HEK293 (cell line): ENCODE results near the gene CYREN.

Source experiments
- CTCF ChIA-PET: fragments of 350-600 bp; formaldehyde crosslinking; extraction: SDS; loops from one replicate; lab custom pipeline; 2021; ENCODE audit warnings: antibody characterized with exemption; lab: Yijun Ruan, JAX
- POLR2A ChIA-PET: fragments of 300-600 bp; formaldehyde crosslinking; extraction: SDS; loops from one replicate; lab custom pipeline; 2020; ENCODE audit warnings: antibody characterized with exemption, inconsistent platforms; lab: Yijun Ruan, JAX
- H3K27ac ChIP-seq: fragments of 200-500 bp; sonication (Bioruptor generic); 2 replicates; pipeline ENCODE4 v1.5.1; 2014; ENCODE audit warnings: low read depth, low read length, control low read depth, inconsistent platforms; ENCODE audit errors: extremely low read depth
- H3K36me3 ChIP-seq, 2 experiments: fragments of 200-500 bp in 1 of 2; sonication (Bioruptor generic) in 1 of 2; 1 replicate in 1 of 2; 2 replicates in 1 of 2; pipeline ENCODE4 v1.5.1; 2014 to 2017; ENCODE audit warnings: inconsistent platforms in 2 of 2, low read length in 2 of 2; ENCODE audit not compliant: control insufficient read depth in 2 of 2, insufficient read depth in 1 of 2
- H3K4me1 ChIP-seq: fragments of 200-500 bp; sonication (Bioruptor generic); 2 replicates; pipeline ENCODE4 v1.5.1; 2014; ENCODE audit warnings: mild to moderate bottlenecking, low read length, inconsistent platforms; ENCODE audit not compliant: control insufficient read depth, insufficient read depth
- H3K4me3 ChIP-seq: 2 replicates; pipeline ENCODE4 v1.5.1; 2011; ENCODE audit warnings: low read depth, mild to moderate bottlenecking, control low read depth, low read length, moderate library complexity
- H3K9me3 ChIP-seq: fragments of 200-500 bp; sonication (Bioruptor generic); 2 replicates; pipeline ENCODE4 v1.5.1; 2014; ENCODE audit warnings: low read depth, low read length, inconsistent platforms; ENCODE audit not compliant: control insufficient read depth, insufficient read depth
- KLF7 ChIP-seq: fragments of 450-650 bp; formaldehyde crosslinking; IDR thresholded peaks from 2 replicates; pipeline ENCODE4 v1.5.1; 2016; ENCODE audit warnings: missing biosample characterization, missing genetic modification characterization, borderline replicate concordance
- ZNF37A ChIP-seq: fragments of 450-650 bp; IDR thresholded peaks from 2 replicates; pipeline ENCODE4 v1.5.1; 2018; ENCODE audit warnings: missing biosample characterization, missing genetic modification characterization
- ZNF48 ChIP-seq: fragments of 450-650 bp; formaldehyde crosslinking; IDR thresholded peaks from 2 replicates; pipeline ENCODE4 v1.5.1; 2016; ENCODE audit warnings: missing biosample characterization, missing genetic modification characterization

Gene CYREN

DNA sequence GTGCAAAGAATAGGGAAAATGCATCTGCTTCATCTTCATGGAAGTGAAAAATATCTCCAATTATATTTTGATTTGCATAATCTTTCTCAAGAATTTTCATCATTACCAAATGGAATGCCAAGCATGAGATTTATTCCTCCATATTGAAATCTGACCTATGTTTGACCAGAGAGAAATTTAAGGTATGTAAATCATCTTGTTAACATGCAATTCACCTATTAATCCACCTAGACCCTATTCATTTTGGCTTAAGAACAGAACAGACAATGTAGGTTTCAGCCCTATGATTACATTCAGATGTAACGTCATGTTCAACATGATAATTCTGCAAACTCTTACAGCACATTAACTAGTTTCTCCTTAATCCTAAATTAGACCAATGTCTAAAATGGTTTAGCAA is 53.4 kb downstream of the CYREN start:
- Histone ChIP-seq H3K4me1 (no peaks in the 10 kb centered on the region), H3K36me3 (no peaks in the 10 kb centered on the region), H3K27ac (no peak overlapping the region), H3K9me3 (no peaks in the 10 kb centered on the region), H3K4me3 (no peak overlapping the region)
- ChIA-PET POLR2A (no interaction called here), CTCF (no interaction called here)
- TF ChIP-seq KLF7 (no peak), ZNF37A (tag by site-specific recombination) (no peak), ZNF48 (no peak)
